Measurements from ENCODE around the gene NIPAL4. TPM values are rescaled to one million over a fixed set of nuclear protein-coding genes. Genes with fewer than 3 reads are reported as not detected.
A peak's percentile ranks its signal among the peaks of the same experiment; 100 is the strongest.

Gene NIPAL4
- total and polyA plus RNA-seq, 7 donors, result 1.3 to 5.1 (median 4.8) TPM; not detected in 2

GRCh38 chr5:157486221-157486681 is 26.2 kb downstream of the NIPAL4 start:
- Histone ChIP-seq H3K4me1 (peaks cover 0 to 4% (median 2%) of the 10 kb centered on the region in 4 donors), H3K4me3 (no peak overlapping the region), H3K27ac (peak overlapping the region in 3 of 4 donors; percentile 11 to 29 (median 12)), H3K36me3 (peaks cover 12 to 99% (median 55%) of the 10 kb centered on the region in 4 donors), H3K9me3 (no peaks in the 10 kb centered on the region), H3K27me3 (no peaks in the 10 kb centered on the region)
- WGBS, 2 donors, result 59 to 83% methylated on average over 8 of the region's 8 CpGs
- peak; percentile 55 for DNase-seq
- TF ChIP-seq EP300 (IDR thresholded peaks at IDR 0.05) (no peak), CTCF (IDR thresholded peaks at IDR 0.05) (no peak), POLR2AphosphoS5 (IDR thresholded peaks at IDR 0.05) (no peak), POLR2A (IDR thresholded peaks at IDR 0.05) (no peak)
- intact Hi-C loops (cut with DNase I), result no loop called here

- no peak for DNase-seq
- 50 to 52% methylated on average over 3 of the region's 3 CpGs for WGBS, 2 donors
- TF ChIP-seq EP300 (IDR thresholded peaks at IDR 0.05), result no peak
- TF ChIP-seq POLR2A (IDR thresholded peaks at IDR 0.05), result no peak
- TF ChIP-seq CTCF (IDR thresholded peaks at IDR 0.05), result no peak
- TF ChIP-seq POLR2AphosphoS5 (IDR thresholded peaks at IDR 0.05), result no peak
- H3K4me1 ChIP-seq, result peaks cover 0 to 4% (median 0%) of the 10 kb centered on the region in 4 donors
- peaks cover 18 to 99% (median 56%) of the 10 kb centered on the region in 4 donors for H3K36me3 ChIP-seq
- no peak overlapping the region for H3K4me3 ChIP-seq
- intact Hi-C loops (cut with DNase I), result no loop called here
- H3K9me3 ChIP-seq, result no peaks in the 10 kb centered on the region
- peak overlapping the region; percentile 11 to 29 (median 20) for H3K27ac ChIP-seq
- H3K27me3 ChIP-seq, result no peaks in the 10 kb centered on the region
Measured at GRCh38 chr5:157486861-157487260, 26.8 kb downstream of the NIPAL4 start.

- Histone ChIP-seq H3K4me3 (no peak overlapping the region), H3K36me3 (peaks cover 21 to 99% (median 57%) of the 10 kb centered on the region in 4 donors), H3K27me3 (no peaks in the 10 kb centered on the region), H3K27ac (peak overlapping the region in 3 of 4 donors; percentile 11 to 28 (median 12)), H3K9me3 (no peaks in the 10 kb centered on the region), H3K4me1 (peaks cover 0 to 4% (median 0%) of the 10 kb centered on the region in 4 donors)
- WGBS, 2 donors, result 43 to 55% methylated on average over 3 of the region's 3 CpGs
- DNase-seq, result peak; percentile 38
- intact Hi-C loops (cut with DNase I), result no loop called here
- TF ChIP-seq EP300 (IDR thresholded peaks at IDR 0.05) (no peak), POLR2AphosphoS5 (IDR thresholded peaks at IDR 0.05) (no peak), POLR2A (IDR thresholded peaks at IDR 0.05) (no peak), CTCF (IDR thresholded peaks at IDR 0.05) (no peak)
Measured at GRCh38 chr5:157487358-157487757, 27.3 kb downstream of the NIPAL4 start.

- Histone ChIP-seq H3K27me3 (no peaks in the 10 kb centered on the region), H3K36me3 (peaks cover 9 to 100% (median 63%) of the 10 kb centered on the region in 4 donors), H3K4me1 (no peaks in the 10 kb centered on the region), H3K27ac (no peak overlapping the region), H3K9me3 (no peaks in the 10 kb centered on the region), H3K4me3 (no peak overlapping the region)
- TF ChIP-seq POLR2A (IDR thresholded peaks at IDR 0.05) (no peak), POLR2AphosphoS5 (IDR thresholded peaks at IDR 0.05) (no peak)
- 84 to 91% methylated on average over 11 of the region's 11 CpGs for WGBS, 2 donors
- intact Hi-C loops (cut with DNase I), result no loop called here
- peak; percentile 62 for DNase-seq
Measured at GRCh38 chr5:157491471-157491995, 31.5 kb downstream of the NIPAL4 start.

DNA sequence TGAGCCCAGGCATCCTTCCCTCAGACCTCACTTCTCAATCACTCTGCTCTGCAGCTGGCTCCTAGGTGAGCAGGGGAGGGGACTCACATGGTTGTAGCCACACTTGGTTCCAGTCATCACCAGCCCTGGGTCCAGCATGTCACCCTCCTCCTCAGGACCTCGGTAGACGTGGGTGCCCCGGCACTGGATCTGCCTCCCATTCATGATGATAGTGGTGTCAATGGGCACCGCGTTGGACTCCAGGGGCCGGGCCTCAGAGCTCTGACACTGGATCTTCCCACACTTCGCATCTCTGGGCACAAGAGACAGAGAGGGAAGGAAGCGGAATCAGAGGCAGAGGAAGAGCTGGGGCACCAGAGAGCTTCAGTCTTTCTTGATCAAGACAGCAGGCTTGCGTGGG is 32.9 kb downstream of the NIPAL4 start:
- WGBS, 2 donors, result 95 to 96% methylated on average over 9 of the region's 9 CpGs
- peaks cover 9 to 99% (median 52%) of the 10 kb centered on the region in 4 donors for H3K36me3 ChIP-seq
- peak overlapping the region in 1 of 4 donors; percentile 1 for H3K27ac ChIP-seq
- peak; percentile 55 for DNase-seq
- intact Hi-C loops (cut with DNase I), result no loop called here
- H3K4me1 ChIP-seq, result peaks cover 0 to 1% (median 0%) of the 10 kb centered on the region in 4 donors
- no peaks in the 10 kb centered on the region for H3K9me3 ChIP-seq
- no peak overlapping the region for H3K4me3 ChIP-seq
- no peak for TF ChIP-seq POLR2A (IDR thresholded peaks at IDR 0.05)
- no peak for TF ChIP-seq CTCF (IDR thresholded peaks at IDR 0.05)
- TF ChIP-seq EP300 (IDR thresholded peaks at IDR 0.05), result no peak
- no peak for TF ChIP-seq POLR2AphosphoS5 (IDR thresholded peaks at IDR 0.05)
- no peaks in the 10 kb centered on the region for H3K27me3 ChIP-seq
